Neural crest cell (in vitro differentiated cells): ENCODE data around the gene PRPSAP1. TPM values are rescaled to one million over a fixed set of nuclear protein-coding genes. Genes with fewer than 3 reads are reported as not detected.

ENCODE experiments used
- DNase-seq: peaks from one replicate; pipeline ENCODE4 v3.0.0; 2021; ENCODE audit warnings: low read depth, mixed read lengths, low spot score
- H3K27ac Mint-ChIP-seq: one replicate; pipeline ENCODE4 v1.8.0; 2021; ENCODE audit warnings: mild to moderate bottlenecking, mixed read lengths; ENCODE audit not compliant: unreplicated experiment
- H3K27me3 Mint-ChIP-seq: 2 replicates; pipeline ENCODE4 v1.8.0; 2021; ENCODE audit warnings: low read depth, mild to moderate bottlenecking, mixed read lengths
- H3K36me3 Mint-ChIP-seq: 2 replicates; pipeline ENCODE4 v1.8.0; 2021; ENCODE audit warnings: low read depth, mild to moderate bottlenecking, mixed read lengths
- H3K4me1 Mint-ChIP-seq: 2 replicates; pipeline ENCODE4 v1.8.0; 2021; ENCODE audit warnings: mixed read lengths
- H3K4me3 Mint-ChIP-seq: one replicate; pipeline ENCODE4 v1.8.0; 2021; ENCODE audit warnings: mild to moderate bottlenecking, mixed read lengths
- H3K9me3 Mint-ChIP-seq: 2 replicates; pipeline ENCODE4 v1.8.0; 2021; ENCODE audit warnings: mixed read lengths
- total RNA-seq: library from RNA; stranded (reverse); gene quantifications from 2 replicates; pipeline ENCODE4 v1.2.1, GENCODE V29; 2021
- TF ChIP-seq, protein P1 (sequence below): fragments of 200-600 bp; sonication (generic); conservative IDR thresholded peaks from 2 replicates; pipeline ENCODE4 v1.5.0; 2021; ENCODE audit warnings: antibody characterized with exemption, mild to moderate bottlenecking

PRPSAP1 gene
- total RNA-seq, 1 donor from 2014 or later: 73.6 TPM

DNA sequence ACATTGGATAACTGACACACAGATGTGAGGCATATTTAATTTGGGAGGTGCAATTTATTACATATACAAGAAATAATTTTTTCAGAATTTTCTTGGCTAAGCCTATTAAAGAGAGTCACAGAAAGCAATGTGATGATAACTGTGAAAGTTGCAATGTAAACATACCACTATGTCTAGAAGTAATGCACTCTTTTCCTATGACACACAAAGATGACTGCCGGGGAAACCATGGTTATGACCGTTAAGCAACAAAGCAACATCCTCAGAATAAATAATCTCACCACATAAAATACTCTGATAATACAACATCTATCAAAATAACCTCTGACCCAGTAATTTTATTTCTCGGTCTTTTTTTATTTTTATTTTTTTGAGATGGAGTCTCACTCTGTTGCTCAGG is 35.1 kb downstream of the PRPSAP1 start:
- Mint-ChIP-seq H3K4me1 (no peaks in the 10 kb centered on the region), H3K27me3 (no peaks in the 10 kb centered on the region), H3K9me3 (no peaks in the 10 kb centered on the region), H3K36me3 (no peaks in the 10 kb centered on the region), H3K27ac (no peak overlapping the region), H3K4me3 (no peak overlapping the region)
- DNase-seq: no peak
- TF ChIP-seq, protein P1, sequence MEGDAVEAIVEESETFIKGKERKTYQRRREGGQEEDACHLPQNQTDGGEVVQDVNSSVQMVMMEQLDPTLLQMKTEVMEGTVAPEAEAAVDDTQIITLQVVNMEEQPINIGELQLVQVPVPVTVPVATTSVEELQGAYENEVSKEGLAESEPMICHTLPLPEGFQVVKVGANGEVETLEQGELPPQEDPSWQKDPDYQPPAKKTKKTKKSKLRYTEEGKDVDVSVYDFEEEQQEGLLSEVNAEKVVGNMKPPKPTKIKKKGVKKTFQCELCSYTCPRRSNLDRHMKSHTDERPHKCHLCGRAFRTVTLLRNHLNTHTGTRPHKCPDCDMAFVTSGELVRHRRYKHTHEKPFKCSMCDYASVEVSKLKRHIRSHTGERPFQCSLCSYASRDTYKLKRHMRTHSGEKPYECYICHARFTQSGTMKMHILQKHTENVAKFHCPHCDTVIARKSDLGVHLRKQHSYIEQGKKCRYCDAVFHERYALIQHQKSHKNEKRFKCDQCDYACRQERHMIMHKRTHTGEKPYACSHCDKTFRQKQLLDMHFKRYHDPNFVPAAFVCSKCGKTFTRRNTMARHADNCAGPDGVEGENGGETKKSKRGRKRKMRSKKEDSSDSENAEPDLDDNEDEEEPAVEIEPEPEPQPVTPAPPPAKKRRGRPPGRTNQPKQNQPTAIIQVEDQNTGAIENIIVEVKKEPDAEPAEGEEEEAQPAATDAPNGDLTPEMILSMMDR: no peak

- Mint-ChIP-seq H3K27me3 (no peaks in the 10 kb centered on the region), H3K36me3 (no peaks in the 10 kb centered on the region), H3K4me3 (no peak overlapping the region), H3K4me1 (no peaks in the 10 kb centered on the region), H3K9me3 (no peaks in the 10 kb centered on the region), H3K27ac (no peak overlapping the region)
- no peak for DNase-seq
- TF ChIP-seq, protein P1: no peak
Measured at GRCh38 chr17:76317535-76317934, 36.2 kb downstream of the PRPSAP1 start.

DNA sequence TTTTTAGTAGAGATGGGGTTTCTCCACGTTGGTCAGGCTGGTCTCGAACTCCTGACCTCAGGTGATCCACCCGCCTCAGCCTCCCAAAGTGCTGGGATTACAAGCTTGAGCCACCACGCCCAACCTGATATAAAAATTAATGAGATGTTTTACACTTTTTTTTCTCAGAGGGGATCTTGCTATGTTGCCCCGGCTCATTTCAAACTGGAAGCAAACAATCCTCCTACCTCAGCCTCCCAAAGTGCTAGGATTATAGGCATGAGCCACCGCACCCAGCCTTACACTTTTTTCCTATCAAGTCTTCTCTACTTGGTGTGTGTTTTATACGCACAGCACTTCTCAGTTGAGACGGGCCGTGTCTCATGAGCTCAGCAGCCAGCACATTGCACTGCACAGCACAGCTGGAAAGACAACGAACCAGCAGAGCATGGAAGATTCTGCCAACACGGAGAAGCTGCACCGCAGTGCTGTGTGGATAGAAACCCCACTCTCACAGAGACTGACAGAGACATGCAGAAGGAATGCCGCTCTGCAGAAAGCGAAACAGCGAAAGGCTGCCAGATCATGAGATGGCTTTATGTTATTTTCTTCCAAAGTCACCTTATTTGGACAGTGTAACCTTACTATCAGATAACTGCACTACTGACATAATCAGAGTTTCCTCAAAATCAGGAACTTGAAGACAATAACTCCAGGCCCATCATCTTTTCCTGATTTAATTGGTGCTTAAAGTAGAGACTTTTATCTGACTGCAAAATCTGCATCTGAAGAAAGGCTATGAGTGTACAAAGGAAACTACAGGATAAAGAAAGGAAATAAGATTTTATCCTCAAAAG is 39.1 kb downstream of the PRPSAP1 start:
- no peaks in the 10 kb centered on the region for H3K27me3 Mint-ChIP-seq
- TF ChIP-seq, protein P1: no peak
- H3K36me3 Mint-ChIP-seq: peaks cover 3% of the 10 kb centered on the region
- no peak overlapping the region for H3K4me3 Mint-ChIP-seq
- H3K4me1 Mint-ChIP-seq: no peaks in the 10 kb centered on the region
- DNase-seq: no peak
- no peaks in the 10 kb centered on the region for H3K9me3 Mint-ChIP-seq
- H3K27ac Mint-ChIP-seq: no peak overlapping the region

GRCh38 chr17:76312735-76313134 is 41.0 kb downstream of the PRPSAP1 start:
- H3K36me3 Mint-ChIP-seq: peaks cover 8% of the 10 kb centered on the region
- no peak overlapping the region for H3K4me3 Mint-ChIP-seq
- no peak overlapping the region for H3K27ac Mint-ChIP-seq
- no peaks in the 10 kb centered on the region for H3K9me3 Mint-ChIP-seq
- DNase-seq: no peak
- H3K4me1 Mint-ChIP-seq: no peaks in the 10 kb centered on the region
- TF ChIP-seq, protein P1: no peak
- no peaks in the 10 kb centered on the region for H3K27me3 Mint-ChIP-seq

GRCh38 chr17:76309461-76309860 is 44.3 kb downstream of the PRPSAP1 start:
- Mint-ChIP-seq H3K27me3 (no peaks in the 10 kb centered on the region), H3K9me3 (no peaks in the 10 kb centered on the region), H3K4me3 (no peak overlapping the region), H3K4me1 (no peaks in the 10 kb centered on the region), H3K36me3 (peaks cover 8% of the 10 kb centered on the region), H3K27ac (no peak overlapping the region)
- TF ChIP-seq, protein P1: no peak
- DNase-seq: no peak
